Nephron (organoid): ENCODE results near the gene SLC36A4.

ENCODE experiments used
- H3K27ac Mint-ChIP-seq, 3 experiments: 2 replicates each; pipeline ENCODE4 v1.8.0; 2020; ENCODE audit warnings: mixed read lengths in 3 of 3, mild to moderate bottlenecking in 2 of 3, moderate library complexity in 1 of 3
- H3K27me3 Mint-ChIP-seq: 2 replicates; pipeline ENCODE4 v1.8.0; 2021; ENCODE audit warnings: low read depth, mild to moderate bottlenecking, moderate library complexity, mixed read lengths
- H3K36me3 Mint-ChIP-seq: 2 replicates; pipeline ENCODE4 v1.8.0; 2020; ENCODE audit warnings: low read depth, mixed read lengths
- H3K4me1 Mint-ChIP-seq: 2 replicates; pipeline ENCODE4 v1.8.0; 2020; ENCODE audit warnings: mixed read lengths
- H3K4me3 Mint-ChIP-seq, 3 experiments: 2 replicates each; pipeline ENCODE4 v1.8.0; 2020; ENCODE audit warnings: mild to moderate bottlenecking in 3 of 3, mixed read lengths in 3 of 3, moderate library complexity in 2 of 3
- H3K9me3 Mint-ChIP-seq: 2 replicates; pipeline ENCODE4 v1.8.0; 2020; ENCODE audit warnings: mixed read lengths
- CTCF ChIP-seq, 3 experiments: fragments of 200-600 bp; sonication (generic); IDR thresholded peaks; one replicate each; pipeline ENCODE4 v1.5.0; 2021; ENCODE audit warnings: antibody characterized with exemption in 3 of 3; ENCODE audit not compliant: unreplicated experiment in 3 of 3

Gene SLC36A4

GRCh38 chr11:93236741-93237675, 39.2 kb upstream of the SLC36A4 start:
- no peaks in the 10 kb centered on the region for H3K4me1 Mint-ChIP-seq

GRCh38 chr11:93234602-93235207, 36.9 kb upstream of the SLC36A4 start:
- peak; percentile 93 to 95 (median 94) for TF ChIP-seq CTCF (IDR thresholded peaks at IDR 0.05; ENCODE audit: unreplicated experiment in 3 of 3)
- no peaks in the 10 kb centered on the region for H3K36me3 Mint-ChIP-seq
- H3K9me3 Mint-ChIP-seq: no peaks in the 10 kb centered on the region
- no peak overlapping the region for H3K27ac Mint-ChIP-seq
- peaks cover 28% of the 10 kb centered on the region for H3K27me3 Mint-ChIP-seq
- H3K4me1 Mint-ChIP-seq: no peaks in the 10 kb centered on the region
- no peak overlapping the region for H3K4me3 Mint-ChIP-seq

More at GRCh38 chr11:93236741-93237675, 39.2 kb upstream of the SLC36A4 start:
- TF ChIP-seq CTCF (IDR thresholded peaks at IDR 0.05; ENCODE audit: unreplicated experiment in 3 of 3): peak; percentile 54 to 59 (median 58)
- Mint-ChIP-seq H3K36me3 (no peaks in the 10 kb centered on the region), H3K9me3 (no peaks in the 10 kb centered on the region), H3K27ac (no peak overlapping the region), H3K27me3 (peaks cover 25% of the 10 kb centered on the region), H3K4me3 (no peak overlapping the region)

GRCh38 chr11:93229876-93230275, 32.1 kb upstream of the SLC36A4 start:
- no peak overlapping the region for H3K4me3 Mint-ChIP-seq
- no peak overlapping the region for H3K27ac Mint-ChIP-seq
- TF ChIP-seq CTCF (IDR thresholded peaks at IDR 0.05; ENCODE audit: unreplicated experiment in 3 of 3): no peak
- no peaks in the 10 kb centered on the region for H3K4me1 Mint-ChIP-seq
- H3K36me3 Mint-ChIP-seq: no peaks in the 10 kb centered on the region
- no peaks in the 10 kb centered on the region for H3K9me3 Mint-ChIP-seq
- peaks cover 19% of the 10 kb centered on the region for H3K27me3 Mint-ChIP-seq

- no peaks in the 10 kb centered on the region for H3K4me1 Mint-ChIP-seq
- H3K36me3 Mint-ChIP-seq: no peaks in the 10 kb centered on the region
- TF ChIP-seq CTCF (IDR thresholded peaks at IDR 0.05; ENCODE audit: unreplicated experiment in 3 of 3): peak; percentile 42 to 50 (median 43)
- no peaks in the 10 kb centered on the region for H3K27me3 Mint-ChIP-seq
- H3K4me3 Mint-ChIP-seq: no peak overlapping the region
- no peak overlapping the region for H3K27ac Mint-ChIP-seq
- no peaks in the 10 kb centered on the region for H3K9me3 Mint-ChIP-seq
Measured at GRCh38 chr11:93225662-93226061, 27.9 kb upstream of the SLC36A4 start.

- H3K27ac Mint-ChIP-seq: peak overlapping the region in 1 of 3 experiments; percentile 57
- H3K4me1 Mint-ChIP-seq: peaks cover 17% of the 10 kb centered on the region
- H3K36me3 Mint-ChIP-seq: no peaks in the 10 kb centered on the region
- no peak overlapping the region for H3K4me3 Mint-ChIP-seq
- no peak for TF ChIP-seq CTCF (IDR thresholded peaks at IDR 0.05; ENCODE audit: unreplicated experiment in 3 of 3)
- no peaks in the 10 kb centered on the region for H3K9me3 Mint-ChIP-seq
- peaks cover 6% of the 10 kb centered on the region for H3K27me3 Mint-ChIP-seq
Measured at GRCh38 chr11:93221539-93221938, 23.7 kb upstream of the SLC36A4 start.
